IPS-15b (cell line): ENCODE results near the gene EPS8L3.

Experiments
- H3K27me3 ChIP-seq: one replicate; pipeline ENCODE4 v1.6.1; 2013; ENCODE audit warnings: low read length; ENCODE audit not compliant: control insufficient read depth, insufficient read depth
- H3K36me3 ChIP-seq: one replicate; pipeline ENCODE4 v1.6.1; 2013; ENCODE audit warnings: low read length; ENCODE audit not compliant: control insufficient read depth, insufficient read depth
- H3K4me1 ChIP-seq: one replicate; pipeline ENCODE4 v1.6.1; 2013; ENCODE audit warnings: mild to moderate bottlenecking, low read length; ENCODE audit not compliant: control insufficient read depth, insufficient read depth
- H3K4me3 ChIP-seq: one replicate; pipeline ENCODE4 v1.5.1; 2013; ENCODE audit warnings: low read depth, low read length
- H3K9ac ChIP-seq: one replicate; pipeline ENCODE4 v1.6.1; 2013; ENCODE audit warnings: low read depth, mild to moderate bottlenecking, low read length
- H3K9me3 ChIP-seq: one replicate; pipeline ENCODE4 v1.6.1; 2013; ENCODE audit warnings: mild to moderate bottlenecking, low read length; ENCODE audit not compliant: control insufficient read depth, insufficient read depth

The EPS8L3 gene, protein sequence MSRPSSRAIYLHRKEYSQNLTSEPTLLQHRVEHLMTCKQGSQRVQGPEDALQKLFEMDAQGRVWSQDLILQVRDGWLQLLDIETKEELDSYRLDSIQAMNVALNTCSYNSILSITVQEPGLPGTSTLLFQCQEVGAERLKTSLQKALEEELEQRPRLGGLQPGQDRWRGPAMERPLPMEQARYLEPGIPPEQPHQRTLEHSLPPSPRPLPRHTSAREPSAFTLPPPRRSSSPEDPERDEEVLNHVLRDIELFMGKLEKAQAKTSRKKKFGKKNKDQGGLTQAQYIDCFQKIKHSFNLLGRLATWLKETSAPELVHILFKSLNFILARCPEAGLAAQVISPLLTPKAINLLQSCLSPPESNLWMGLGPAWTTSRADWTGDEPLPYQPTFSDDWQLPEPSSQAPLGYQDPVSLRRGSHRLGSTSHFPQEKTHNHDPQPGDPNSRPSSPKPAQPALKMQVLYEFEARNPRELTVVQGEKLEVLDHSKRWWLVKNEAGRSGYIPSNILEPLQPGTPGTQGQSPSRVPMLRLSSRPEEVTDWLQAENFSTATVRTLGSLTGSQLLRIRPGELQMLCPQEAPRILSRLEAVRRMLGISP

DNA sequence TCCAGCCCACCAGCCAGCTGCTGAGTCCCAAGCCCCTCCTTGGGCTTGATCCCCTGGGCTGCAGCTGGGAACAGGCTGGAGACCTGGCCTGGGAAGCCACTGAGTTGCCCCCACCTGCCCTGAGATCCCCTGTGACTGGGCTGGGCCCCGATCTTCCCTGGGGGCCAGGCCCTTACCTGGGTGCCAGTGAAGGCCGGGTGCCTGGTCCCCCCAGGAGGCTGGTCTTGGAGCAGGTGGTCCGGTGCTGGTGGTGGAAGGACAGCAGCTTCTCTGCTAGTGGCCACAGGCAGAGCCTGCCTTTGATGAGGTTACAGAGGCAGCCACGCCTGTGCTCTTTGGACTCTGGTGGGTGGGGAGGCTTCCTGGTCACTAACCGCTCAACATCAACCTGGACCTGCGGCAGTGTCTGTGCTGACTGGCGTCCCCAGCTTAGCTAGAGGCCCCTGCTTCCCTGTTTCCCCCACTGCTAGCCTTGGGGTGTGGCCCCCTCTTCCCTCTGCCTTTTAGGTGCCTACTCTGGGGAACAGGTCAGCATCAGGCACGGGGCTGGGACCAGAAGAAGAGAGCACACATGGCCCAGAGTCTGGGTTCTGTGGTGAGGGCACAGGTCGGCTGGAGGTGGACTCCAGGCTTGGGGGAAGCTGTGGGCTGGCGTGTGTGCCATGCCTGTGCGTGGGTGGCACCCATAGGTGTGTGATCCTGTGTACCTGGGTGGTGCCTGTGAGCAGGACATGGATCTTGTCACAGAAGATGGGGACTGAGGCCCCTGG is at the start of gene EPS8L3:
EPS8L3 (minus strand) TSS at position 278 of the 770 bp plus-strand sequence. CDS start 2,174 bp downstream, outside the sequence.
- no peaks in the 10 kb centered on the region for H3K4me1 ChIP-seq
- H3K36me3 ChIP-seq, result no peaks in the 10 kb centered on the region
- no peaks in the 10 kb centered on the region for H3K9me3 ChIP-seq
- H3K9ac ChIP-seq, result no peak within 1 kb of the TSS
- H3K4me3 ChIP-seq, result no peak within 1 kb of the TSS
- H3K27me3 ChIP-seq, result no peaks in the 10 kb centered on the region

DNA sequence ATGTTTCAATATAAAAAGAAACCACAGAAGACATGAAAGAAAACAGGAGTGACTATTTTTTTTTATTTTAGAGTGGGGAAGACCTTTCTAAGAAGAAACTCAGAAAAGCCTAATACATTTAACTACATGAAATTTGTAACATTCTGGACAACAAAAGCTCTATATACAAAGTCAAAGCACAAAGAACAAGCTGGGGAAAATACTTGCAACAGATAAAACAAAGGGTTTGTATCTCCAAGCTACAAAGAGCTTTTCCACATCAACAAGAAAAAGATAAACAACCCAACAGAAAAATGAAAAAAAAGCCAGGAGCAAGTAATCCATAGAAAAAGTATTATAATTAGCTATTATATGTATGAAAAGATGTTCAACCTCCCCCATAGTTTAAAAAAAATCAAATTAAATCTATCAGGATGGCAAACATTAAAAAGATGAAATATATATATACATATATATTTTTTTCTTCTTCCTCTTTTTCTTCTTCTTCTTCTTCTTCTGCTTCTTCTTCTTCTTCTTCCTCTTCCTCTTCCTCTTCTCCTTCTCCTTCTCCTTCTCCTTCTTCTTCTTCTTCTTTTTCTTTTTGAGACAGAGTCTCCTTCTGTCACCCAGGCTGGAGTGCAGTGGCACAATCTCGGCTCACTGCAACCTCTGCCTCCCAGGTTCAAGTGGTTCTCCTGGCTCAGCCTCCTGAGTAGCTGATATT is 49.1 kb upstream of the EPS8L3 start:
- H3K9me3 ChIP-seq, result peaks cover 6% of the 10 kb centered on the region
- H3K36me3 ChIP-seq, result no peaks in the 10 kb centered on the region
- H3K4me1 ChIP-seq, result no peaks in the 10 kb centered on the region
- no peak overlapping the region for H3K4me3 ChIP-seq
- no peak overlapping the region for H3K9ac ChIP-seq
- H3K27me3 ChIP-seq, result no peaks in the 10 kb centered on the region

DNA sequence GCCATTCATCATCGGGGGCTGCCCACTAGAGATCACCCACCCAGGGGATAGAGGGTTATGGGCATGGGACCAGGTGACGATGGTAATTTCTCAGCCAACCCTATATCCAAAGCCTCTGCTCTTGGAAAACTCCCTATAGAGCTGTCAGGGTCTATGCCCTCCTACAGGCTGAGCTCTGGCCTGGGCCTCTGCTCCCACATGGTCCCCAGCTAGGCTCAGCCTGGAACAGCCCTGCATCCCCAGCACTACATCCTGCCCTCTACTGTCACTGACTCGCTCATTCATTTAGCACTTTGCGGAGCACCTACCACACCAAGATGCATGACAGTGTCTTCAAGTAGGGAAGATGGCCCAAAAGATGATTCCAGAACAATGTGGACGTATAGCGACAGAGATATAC is 45.0 kb upstream of the EPS8L3 start:
- Histone ChIP-seq H3K9me3 (no peaks in the 10 kb centered on the region), H3K4me3 (no peak overlapping the region), H3K9ac (no peak overlapping the region), H3K4me1 (no peaks in the 10 kb centered on the region), H3K27me3 (no peaks in the 10 kb centered on the region), H3K36me3 (no peaks in the 10 kb centered on the region)

DNA sequence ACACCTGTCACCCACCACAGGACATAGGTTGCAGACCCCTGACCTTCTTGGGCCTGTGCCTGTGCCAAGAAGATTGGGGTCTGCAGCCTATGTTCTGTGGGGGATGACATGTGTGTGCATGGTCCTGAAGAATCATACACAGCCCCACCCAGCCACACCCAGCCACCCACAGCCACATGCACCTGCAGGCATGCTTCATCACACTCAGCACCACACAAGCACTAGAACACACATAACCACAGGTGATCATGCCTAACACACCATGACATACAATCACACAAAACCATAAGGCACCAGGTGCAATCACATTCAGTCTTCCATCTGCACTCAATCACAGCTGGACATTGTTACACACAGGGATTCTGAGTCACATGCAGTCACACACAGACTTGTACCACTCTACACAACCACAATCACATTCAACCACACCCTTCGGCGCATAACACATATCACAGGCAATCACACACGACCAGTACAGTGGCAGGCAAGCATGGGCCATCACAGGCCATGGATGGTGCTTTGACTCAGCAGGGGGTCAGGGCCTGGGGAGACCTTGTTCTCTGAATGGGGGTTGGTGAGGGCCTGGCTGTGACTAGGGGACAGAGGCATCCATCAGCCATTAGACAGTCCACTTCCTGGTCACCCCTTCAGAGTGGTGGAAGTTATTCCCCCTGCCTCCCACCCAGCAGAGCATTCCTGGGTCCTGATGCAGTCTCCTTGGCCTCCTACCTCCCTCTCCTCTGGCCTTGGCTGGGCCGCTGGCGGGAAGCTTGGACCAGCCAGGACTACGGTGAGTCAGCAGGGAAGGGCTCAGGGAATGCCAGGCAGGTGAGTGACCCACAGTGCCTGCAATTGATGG is 44.3 kb upstream of the EPS8L3 start:
- Histone ChIP-seq H3K9ac (no peak overlapping the region), H3K4me1 (no peaks in the 10 kb centered on the region), H3K36me3 (no peaks in the 10 kb centered on the region), H3K9me3 (no peaks in the 10 kb centered on the region), H3K4me3 (no peak overlapping the region), H3K27me3 (no peaks in the 10 kb centered on the region)

DNA sequence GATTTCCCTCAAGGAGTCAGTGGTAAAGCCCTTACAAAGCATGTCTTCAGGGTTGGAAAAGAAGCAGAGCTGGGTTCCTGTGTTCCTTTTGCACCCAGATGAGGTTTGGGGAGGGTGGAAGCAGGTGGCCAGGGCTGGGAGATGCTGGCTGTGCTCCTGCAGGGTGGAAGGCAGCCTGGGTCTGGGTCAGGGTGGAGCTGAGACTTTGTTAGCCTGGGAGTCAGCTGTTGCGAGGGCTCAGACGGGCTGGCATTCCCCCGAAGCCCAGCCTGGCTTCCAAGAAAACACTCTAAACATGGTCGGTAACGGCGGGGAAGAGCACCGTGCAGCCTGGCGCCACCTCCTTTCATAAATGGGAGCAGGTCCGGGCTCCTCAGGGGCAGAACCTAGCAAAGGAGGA is 43.7 kb upstream of the EPS8L3 start:
- H3K4me3 ChIP-seq, result no peak overlapping the region
- H3K27me3 ChIP-seq, result no peaks in the 10 kb centered on the region
- H3K9ac ChIP-seq, result no peak overlapping the region
- no peaks in the 10 kb centered on the region for H3K36me3 ChIP-seq
- H3K9me3 ChIP-seq, result no peaks in the 10 kb centered on the region
- H3K4me1 ChIP-seq, result no peaks in the 10 kb centered on the region

DNA sequence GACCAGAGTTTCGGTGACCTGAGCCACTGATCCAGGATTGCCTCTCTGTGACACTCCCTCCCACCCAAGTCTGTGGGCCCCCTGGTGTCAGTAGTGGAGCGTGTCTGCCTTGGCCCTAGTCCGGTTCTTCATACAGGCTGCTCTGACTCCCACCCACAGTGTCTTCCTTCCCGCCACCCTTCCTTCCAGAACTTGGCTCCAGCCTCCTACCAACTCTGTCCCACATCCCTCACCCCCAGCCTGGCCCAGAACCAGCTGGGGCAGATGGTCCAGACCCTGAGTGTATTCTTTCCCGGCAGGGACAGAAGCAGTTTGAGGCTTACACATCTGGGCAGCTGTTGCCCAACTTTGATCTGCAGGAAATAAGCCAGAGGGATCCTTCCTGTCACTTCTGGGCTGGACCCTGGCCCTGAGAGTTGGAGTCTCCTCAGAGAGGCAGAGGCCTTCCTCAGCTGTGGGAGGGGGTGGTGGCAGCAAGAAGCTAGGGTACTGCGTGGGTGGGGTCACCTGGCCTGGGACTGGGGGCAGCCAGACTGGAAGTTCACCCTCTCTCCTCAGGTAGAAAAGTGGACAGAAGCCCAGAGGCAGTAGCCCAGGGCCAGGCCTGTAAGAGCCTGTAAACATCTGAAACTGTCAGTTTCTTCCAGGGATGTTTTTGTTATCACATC is 43.1 kb upstream of the EPS8L3 start:
- Histone ChIP-seq H3K36me3 (no peaks in the 10 kb centered on the region), H3K9me3 (no peaks in the 10 kb centered on the region), H3K9ac (no peak overlapping the region), H3K27me3 (no peaks in the 10 kb centered on the region), H3K4me1 (no peaks in the 10 kb centered on the region), H3K4me3 (no peak overlapping the region)

DNA sequence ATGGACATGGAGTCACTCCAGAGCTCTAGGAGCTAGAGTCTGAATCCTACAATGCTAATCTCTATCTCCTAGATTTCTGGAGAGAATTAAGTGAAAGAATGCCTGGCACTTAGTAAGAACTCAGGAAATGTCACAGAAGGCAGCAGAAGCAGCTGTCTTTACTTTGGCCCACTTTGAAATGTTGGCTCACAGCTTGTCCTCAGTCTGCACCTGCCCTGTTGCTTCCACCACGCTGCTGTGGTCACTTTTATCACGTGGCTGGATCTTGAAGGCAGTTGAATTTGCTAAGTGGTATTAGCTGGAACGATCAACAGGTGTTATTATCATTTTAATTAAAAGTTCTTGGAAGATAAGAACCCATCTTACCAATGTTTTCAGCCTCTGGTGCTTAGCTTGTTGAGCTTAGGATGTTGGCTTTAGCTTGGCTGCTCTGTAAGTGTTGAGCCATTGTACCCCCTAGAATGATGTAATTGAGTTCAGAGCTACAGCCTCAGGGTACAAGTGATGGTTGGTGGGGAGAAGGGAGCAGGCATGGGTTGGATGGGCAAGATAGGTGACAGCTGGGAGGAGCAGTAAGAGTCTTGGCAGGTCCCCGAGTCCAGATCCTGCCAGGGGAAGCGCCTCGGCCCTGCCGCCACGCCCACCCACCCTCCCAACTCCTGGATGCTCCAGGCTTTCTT is 41.9 kb upstream of the EPS8L3 start:
- Histone ChIP-seq H3K4me3 (no peak overlapping the region), H3K9ac (no peak overlapping the region), H3K27me3 (no peaks in the 10 kb centered on the region), H3K4me1 (no peaks in the 10 kb centered on the region), H3K36me3 (no peaks in the 10 kb centered on the region), H3K9me3 (no peaks in the 10 kb centered on the region)

DNA sequence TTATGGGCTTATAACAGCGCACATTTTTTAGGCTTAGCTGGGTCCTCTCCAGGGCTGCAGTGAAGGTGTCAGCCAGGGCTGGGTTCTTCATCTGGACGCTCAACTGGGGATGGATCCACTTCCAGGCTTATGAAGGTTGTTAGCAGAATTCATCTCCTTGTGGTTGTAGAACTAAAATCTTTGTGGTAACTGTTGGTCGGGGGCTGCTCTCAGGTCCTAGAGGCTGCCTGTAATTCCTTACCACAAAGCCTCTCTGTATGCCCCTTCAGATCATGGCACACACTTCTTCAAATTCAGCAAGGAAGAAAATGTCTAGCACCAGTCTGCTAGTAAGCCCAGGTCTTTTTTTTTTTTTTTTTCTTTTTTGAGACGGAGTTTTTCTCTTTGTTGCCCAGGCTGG is 40.9 kb upstream of the EPS8L3 start:
- H3K27me3 ChIP-seq, result no peaks in the 10 kb centered on the region
- H3K9me3 ChIP-seq, result no peaks in the 10 kb centered on the region
- H3K4me3 ChIP-seq, result no peak overlapping the region
- H3K36me3 ChIP-seq, result no peaks in the 10 kb centered on the region
- H3K4me1 ChIP-seq, result no peaks in the 10 kb centered on the region
- H3K9ac ChIP-seq, result no peak overlapping the region

DNA sequence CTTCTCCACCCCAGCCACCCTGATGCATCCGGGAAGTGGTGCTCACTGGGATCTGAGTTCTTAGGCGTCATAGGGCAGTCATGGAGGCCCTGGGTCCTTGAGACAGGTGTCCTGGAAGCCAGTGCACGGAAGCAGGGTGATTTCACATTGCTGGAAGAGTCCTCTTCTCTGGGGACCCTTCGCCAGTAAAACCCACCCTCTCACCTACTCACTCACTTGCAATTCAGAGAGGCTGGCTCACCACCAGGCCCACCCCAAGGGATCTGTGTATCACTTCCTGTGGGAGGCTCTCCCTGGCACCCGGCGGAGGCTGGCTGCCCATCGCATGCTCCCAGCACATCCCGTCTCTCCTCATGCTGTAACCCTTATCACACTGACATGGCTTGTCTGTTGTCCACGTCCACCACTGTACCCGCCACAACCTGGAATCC is 40.2 kb upstream of the EPS8L3 start:
- no peaks in the 10 kb centered on the region for H3K4me1 ChIP-seq
- H3K4me3 ChIP-seq, result no peak overlapping the region
- no peaks in the 10 kb centered on the region for H3K36me3 ChIP-seq
- H3K9ac ChIP-seq, result no peak overlapping the region
- H3K27me3 ChIP-seq, result no peaks in the 10 kb centered on the region
- no peaks in the 10 kb centered on the region for H3K9me3 ChIP-seq

DNA sequence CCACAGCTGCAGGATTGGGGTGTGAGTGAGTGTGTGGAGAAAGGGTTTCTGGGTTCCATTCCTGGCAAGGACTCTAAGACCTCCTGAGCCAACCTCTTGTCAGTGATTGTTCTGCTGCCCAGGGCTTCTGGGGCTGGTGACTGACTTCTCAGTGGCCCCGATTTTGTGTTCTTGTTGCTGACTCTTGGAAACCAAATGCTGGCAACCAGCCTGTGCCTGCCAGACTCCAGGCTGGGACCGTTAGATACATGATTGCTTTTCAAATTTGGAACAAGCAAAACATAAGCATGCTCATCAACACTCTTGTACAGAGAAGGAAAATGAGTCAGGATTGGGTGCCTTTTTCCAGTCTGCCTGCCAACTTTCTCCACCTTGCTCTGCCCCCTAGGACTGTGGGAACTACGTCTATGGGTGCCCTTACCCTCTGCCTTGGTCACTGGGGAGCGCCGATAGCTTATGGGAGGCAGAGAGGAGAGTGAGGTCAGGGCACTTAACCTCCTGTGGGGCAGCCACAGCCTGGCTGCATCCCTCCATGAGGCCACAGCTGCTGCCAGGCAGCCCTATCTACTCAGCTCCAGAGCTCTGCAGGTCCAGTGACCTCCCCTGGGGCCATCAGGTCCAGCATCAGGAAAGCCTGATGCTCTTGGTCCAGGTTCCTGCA is 39.3 kb upstream of the EPS8L3 start:
- Histone ChIP-seq H3K4me1 (no peaks in the 10 kb centered on the region), H3K27me3 (no peaks in the 10 kb centered on the region), H3K9me3 (no peaks in the 10 kb centered on the region), H3K36me3 (no peaks in the 10 kb centered on the region), H3K9ac (no peak overlapping the region), H3K4me3 (no peak overlapping the region)
